GM21367 (cell line): ENCODE results near the gene EPC2.
"Not testable (repeated sequence)": the region's sequence is repeated elsewhere in the genome, so short reads cannot be mapped to it uniquely, and the experiment has no call there.

Experiments
- ATAC-seq: cut with Tn5 transposase; IDR thresholded peaks from one replicate; pipeline ENCODE4 v1.9.1; 2021; ENCODE audit not compliant: unreplicated experiment

EPC2 gene

GRCh38 chr2:148670773-148671172 lies 26.2 kb downstream of the EPC2 start:
- no peak for ATAC-seq

DNA sequence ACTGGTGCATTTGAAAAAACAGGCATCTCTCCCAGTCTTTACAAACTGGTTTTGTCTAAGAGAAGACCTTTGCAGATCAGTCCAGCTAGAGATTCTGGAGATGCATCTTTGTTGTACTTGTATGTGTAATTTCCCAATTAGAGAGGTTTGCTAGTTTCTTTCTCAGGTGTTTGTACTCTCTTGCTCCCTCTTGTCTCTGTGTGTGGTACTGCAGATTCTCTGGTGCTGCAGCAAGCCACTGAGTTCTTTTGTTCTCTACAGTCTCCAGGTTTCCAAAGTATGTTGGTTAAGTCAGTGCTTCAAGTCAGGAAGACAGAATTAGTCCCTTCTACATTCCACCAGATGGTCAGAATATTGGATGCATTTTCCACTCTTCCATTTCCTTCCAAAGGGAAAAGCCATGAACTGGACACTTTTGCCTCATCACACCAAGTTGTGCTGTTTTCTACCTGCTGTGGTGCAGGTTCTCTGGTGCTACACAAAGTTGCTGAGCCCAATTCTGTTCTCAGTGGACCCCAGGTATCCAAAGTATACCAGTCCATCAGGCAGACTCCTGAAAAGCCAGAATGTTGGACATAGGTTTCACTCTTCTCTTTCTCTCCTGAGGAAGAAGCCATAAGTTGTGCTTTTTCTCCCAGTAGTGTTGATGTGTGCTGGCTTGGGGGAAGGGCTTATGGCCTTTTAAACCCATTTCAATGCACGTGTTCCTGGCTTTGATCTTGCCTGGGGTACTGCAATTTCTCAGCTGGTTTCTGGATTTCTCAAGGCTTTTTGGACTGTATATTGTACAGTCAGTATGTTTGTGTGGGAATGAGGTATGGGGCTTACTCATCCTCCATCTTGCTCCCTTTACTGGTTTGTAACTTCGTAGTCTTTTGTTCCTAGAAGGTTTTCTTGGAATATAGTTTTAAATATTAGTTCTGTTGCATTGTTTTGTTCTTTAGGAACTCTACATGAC lies 29.8 kb downstream of the EPC2 start:
- peak; percentile 67 for ATAC-seq

GRCh38 chr2:148675708-148676107 lies 31.2 kb downstream of the EPC2 start:
- no peak for ATAC-seq

DNA sequence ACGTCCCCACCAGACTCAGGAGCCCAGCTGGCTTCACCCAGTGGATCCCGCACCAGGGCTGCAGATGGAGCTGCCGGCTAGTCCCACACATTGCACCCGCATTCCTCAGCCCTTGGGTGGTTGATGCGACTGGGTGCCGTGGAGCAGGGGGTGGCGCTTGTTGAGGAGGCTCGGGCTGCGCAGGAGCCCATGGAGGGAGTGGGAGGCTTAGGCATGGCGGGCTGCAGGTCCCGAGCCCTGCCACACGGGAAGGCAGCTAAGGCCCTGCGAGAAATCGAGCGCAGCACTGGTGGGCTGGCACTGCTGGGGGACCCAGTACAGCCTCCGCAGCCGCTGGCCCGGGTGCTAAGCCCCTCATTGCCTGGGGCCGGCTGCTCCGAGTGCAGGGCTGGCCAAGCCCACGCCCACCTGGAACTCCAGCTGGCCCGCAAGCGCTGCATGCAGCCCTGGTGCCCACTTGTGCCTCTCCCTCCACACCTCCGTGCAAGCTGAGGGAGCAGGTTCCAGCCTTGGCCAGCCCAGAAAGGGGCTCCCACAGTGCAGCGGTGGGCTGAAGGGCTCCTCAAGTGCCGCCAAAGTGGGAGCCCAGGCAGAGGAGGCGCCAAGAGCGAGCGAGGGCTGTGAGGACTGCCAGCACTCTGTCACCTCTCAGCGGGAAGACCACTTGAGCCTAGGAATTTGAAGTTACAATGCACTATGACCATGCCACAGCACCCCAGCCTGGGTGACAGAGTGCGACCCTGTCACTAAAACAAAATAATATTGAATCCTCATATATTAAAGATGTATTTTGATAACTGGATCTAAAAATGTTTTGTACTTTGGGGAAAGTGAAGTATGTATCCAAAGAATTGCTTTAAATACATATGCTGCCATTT lies 34.0 kb downstream of the EPC2 start:
- not testable (repeated sequence) for ATAC-seq

GRCh38 chr2:148680462-148680861 lies 35.9 kb downstream of the EPC2 start:
- ATAC-seq = no peak

GRCh38 chr2:148681443-148681842 lies 36.9 kb downstream of the EPC2 start:
- no peak for ATAC-seq

GRCh38 chr2:148681862-148682261 lies 37.3 kb downstream of the EPC2 start:
- ATAC-seq = not testable (repeated sequence)

- ATAC-seq = no peak
Observed at GRCh38 chr2:148684507-148684906, 40.0 kb downstream of the EPC2 start.

DNA sequence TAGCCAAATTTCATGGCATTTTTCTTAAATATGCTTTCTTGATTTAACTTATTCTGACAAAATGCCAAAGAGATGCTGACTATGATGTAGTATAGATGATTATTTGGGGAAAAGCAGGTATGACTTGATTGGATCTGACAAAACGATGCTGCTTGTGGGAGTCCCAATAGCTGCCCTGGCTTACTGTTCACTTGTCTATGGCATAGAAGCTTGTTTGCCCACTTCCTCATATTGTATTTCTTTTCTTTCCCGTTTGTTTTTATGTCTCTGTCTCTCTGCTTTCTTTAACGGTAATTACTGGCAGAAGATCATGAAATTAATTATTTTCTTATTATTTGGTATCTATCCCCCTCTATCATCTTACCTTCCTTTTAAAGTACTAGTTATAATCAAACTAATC lies 43.0 kb downstream of the EPC2 start:
- no peak for ATAC-seq

- ATAC-seq = not testable (repeated sequence)
Observed at GRCh38 chr2:148688011-148688410, 43.5 kb downstream of the EPC2 start.

DNA sequence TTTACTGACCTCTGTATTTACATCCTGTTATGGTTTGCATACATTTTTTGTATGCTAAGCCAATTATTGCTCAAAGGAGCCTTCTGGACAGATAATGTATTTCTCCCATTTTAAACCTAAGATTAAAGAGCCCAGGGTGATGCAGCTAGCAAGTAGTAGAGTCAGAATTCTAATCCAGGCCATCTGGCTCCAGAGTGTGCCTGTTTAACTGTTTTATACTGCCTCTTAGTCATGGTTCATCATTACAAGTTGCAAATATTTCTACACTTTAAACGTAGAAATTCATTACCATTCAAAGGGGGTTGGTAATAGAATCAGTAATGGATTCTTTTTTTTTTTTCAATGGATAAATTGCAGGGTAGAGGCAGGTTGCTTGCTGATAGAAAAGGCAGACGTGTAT lies 52.4 kb downstream of the EPC2 start:
- ATAC-seq = no peak

GRCh38 chr2:148699830-148700229 lies 55.3 kb downstream of the EPC2 start:
- ATAC-seq = no peak

DNA sequence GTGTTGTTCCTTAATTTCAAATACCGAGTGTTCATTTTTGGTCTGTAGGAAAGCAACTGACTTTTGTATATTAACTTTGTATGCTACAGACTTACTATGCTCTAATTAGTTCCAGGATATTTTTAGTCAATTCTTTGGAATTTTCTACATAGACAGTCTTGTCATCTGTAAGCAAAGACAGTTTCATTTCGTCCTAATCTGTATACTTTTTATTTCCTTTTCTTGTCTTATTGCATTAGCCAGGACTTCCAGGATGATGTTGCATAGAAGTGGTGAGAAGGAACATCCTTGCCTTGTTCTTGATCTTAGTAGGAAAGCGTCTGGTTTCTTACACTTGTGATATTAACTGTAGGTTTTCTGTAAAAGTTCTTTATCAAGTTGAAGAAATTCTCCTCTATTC lies 56.5 kb downstream of the EPC2 start:
- no peak for ATAC-seq

- ATAC-seq = no peak
Observed at GRCh38 chr2:148701877-148702276, 57.3 kb downstream of the EPC2 start.

GRCh38 chr2:148702475-148702874 lies 57.9 kb downstream of the EPC2 start:
- no peak for ATAC-seq

DNA sequence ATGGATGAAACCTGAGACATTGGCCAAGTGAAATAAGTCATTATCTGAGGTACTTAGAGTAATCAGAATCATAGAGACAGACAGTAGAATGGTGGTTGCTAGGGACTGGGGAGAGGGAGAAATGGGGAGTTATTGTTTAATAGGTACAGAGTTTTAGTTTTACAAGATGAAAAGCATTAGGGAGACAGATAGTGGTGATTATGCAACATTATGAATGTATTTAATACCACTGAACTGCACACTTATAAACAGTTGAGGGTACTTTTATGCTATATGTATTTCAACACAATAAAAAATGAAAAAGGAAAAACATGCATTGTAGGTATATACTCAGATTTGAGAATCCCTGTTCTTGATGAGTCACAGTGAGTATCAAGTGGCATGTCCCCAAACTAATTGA lies 59.7 kb downstream of the EPC2 start:
- no peak for ATAC-seq

DNA sequence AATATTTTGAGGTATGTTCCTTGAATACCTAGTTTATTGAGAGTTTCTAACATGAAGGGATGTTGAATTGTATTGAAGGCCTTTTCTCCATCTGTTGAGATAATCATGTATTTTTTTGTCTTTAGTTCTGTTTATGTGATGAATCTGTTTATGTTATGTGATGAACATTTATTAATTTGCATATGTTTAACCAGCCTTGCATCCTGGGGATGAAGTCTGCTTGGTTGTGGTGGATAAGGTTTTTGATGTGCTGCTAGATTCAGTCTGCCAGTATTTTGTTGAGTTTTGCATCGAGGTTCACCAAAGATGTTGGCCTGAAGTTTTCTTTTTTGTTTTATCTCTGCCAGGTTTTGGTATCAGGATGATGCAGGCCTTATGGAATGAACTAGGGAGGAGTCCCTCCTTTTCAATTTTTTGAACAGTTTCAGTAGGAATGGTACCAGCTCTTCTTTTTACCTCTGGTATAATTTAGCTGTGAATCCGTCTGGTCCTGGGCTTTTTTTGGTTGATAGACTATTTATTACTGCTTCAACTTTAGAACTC lies 71.9 kb downstream of the EPC2 start:
- no peak for ATAC-seq

GRCh38 chr2:148718039-148718438 lies 73.5 kb downstream of the EPC2 start:
- no peak for ATAC-seq

DNA sequence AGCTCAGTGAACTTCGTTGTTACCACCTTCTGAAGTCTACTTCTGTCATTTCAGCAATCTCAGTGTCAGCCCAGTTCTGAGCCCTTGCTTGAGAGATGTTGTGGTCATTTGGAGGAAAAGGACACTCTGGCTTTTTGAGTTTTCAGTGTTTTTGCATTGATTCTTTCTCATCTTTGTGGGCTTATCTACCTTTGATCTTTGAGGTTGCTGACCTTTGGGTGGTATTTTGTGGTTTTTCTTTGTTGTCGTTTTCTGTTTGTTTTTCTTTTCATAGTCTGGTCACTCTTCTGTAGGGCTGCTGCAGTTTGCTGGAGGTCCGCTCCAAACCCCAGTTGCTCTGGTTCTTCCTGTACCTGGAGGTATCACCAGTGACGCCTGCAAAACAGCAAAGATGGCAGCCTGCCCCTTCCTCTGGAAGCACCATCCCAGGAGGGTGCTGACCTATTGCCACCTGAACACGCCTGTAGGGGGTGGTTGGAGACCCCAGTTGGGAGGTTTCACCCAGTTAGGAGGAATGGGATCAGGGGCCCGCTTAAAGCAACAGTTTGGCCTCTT lies 74.7 kb downstream of the EPC2 start:
- ATAC-seq = no peak

DNA sequence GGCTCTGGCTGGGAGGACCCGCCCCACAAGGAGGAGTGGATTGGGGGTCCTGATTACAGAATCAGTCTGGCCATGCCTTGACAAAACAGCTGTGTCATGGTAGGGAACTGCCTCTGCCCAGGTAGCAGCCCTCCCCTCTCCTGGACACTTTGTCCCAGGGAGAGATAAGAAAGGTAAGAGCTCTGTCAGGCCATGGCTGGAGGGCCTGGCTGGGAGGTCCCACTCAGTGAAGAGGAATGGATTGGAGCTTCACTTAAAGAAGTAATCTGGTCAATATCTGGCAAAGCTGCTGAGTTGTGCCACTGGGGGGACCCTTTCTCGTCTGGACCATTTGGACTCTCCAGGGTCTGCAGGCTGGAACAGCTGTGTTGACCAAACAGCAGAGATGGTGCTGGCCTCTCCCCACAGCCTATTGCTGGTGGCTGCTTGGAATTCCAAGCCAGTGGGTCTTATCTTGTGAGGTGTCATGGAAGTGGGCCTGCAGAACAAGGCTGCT lies 75.4 kb downstream of the EPC2 start:
- no peak for ATAC-seq

- ATAC-seq = no peak
Observed at GRCh38 chr2:148720501-148721001, 76.0 kb downstream of the EPC2 start.
